ENCODE measurements around the gene PPP1R8. TPM values are rescaled to one million over a fixed set of nuclear protein-coding genes. Genes with fewer than 3 reads are reported as not detected.
A peak's percentile ranks its signal among the peaks of the same experiment; 100 is the strongest.

PPP1R8 gene
- total RNA-seq, 1 donor from 2014 or later, result 39.7 TPM

DNA sequence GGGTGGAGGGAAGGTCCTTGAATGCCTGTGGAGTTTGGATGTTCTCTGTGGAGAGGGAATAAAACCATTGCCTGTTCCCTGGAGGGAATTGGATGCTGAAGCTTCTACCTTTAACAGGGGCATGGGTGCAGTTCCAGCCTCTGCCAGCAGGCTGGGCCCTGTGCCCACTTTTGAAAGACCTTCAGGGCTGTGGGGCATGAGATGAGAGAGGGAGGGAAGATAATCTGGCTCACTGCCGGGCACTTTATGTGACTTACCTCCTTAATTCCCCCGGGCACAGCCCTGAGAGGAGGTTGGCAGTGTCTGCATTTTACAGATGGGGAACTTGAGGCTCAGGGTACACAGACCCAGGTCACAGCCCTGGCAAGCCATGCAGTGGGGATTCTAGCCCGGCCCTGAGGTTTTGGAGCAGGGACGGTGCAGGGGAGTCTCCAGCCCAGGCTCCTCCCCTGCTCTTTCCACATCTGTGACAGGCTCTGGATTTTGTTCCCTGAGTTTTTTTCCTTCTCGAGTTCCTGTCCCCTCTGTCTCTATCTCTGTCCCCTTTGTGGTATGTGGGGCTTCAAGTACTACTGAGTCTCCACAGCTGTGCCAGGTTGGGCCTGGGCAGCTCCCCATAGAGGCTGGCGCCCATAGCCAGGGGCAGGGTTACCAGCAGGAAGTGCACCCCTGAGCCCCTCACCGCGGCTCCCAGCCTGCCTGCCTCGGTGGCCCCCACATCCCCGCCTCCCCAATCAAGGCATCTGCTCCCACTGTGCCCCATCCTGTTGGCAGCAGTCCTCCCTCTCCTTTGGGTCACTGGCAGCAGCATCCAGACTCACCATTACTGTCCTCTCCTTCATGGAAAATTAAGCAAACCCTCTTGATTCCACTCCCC, 27.7 kb downstream of the PPP1R8 start:
- TF ChIP-seq, protein P1, sequence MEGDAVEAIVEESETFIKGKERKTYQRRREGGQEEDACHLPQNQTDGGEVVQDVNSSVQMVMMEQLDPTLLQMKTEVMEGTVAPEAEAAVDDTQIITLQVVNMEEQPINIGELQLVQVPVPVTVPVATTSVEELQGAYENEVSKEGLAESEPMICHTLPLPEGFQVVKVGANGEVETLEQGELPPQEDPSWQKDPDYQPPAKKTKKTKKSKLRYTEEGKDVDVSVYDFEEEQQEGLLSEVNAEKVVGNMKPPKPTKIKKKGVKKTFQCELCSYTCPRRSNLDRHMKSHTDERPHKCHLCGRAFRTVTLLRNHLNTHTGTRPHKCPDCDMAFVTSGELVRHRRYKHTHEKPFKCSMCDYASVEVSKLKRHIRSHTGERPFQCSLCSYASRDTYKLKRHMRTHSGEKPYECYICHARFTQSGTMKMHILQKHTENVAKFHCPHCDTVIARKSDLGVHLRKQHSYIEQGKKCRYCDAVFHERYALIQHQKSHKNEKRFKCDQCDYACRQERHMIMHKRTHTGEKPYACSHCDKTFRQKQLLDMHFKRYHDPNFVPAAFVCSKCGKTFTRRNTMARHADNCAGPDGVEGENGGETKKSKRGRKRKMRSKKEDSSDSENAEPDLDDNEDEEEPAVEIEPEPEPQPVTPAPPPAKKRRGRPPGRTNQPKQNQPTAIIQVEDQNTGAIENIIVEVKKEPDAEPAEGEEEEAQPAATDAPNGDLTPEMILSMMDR (IDR thresholded peaks at IDR 0.05), result peak; percentile 97
- peaks cover 10% of the 10 kb centered on the region for H3K4me1 Mint-ChIP-seq (ENCODE audit: low read depth)
- no peak overlapping the region for H3K27ac Mint-ChIP-seq (ENCODE audit: unreplicated experiment)
- DNase-seq (ENCODE audit: low spot score), result peak; percentile 89
- H3K9me3 Mint-ChIP-seq (ENCODE audit: low read depth), result no peaks in the 10 kb centered on the region
- H3K36me3 Mint-ChIP-seq (ENCODE audit: low read depth), result no peaks in the 10 kb centered on the region
- H3K27me3 Mint-ChIP-seq (ENCODE audit: low read depth), result no peaks in the 10 kb centered on the region
- H3K4me3 Mint-ChIP-seq (ENCODE audit: unreplicated experiment), result no peak overlapping the region

GRCh38 chr1:27858949-27859576, 28.5 kb downstream of the PPP1R8 start:
- H3K4me3 Mint-ChIP-seq (ENCODE audit: unreplicated experiment), result no peak overlapping the region
- peak; percentile 68 for DNase-seq (ENCODE audit: low spot score)
- no peaks in the 10 kb centered on the region for H3K36me3 Mint-ChIP-seq (ENCODE audit: low read depth)
- no peak overlapping the region for H3K27ac Mint-ChIP-seq (ENCODE audit: unreplicated experiment)
- peaks cover 12% of the 10 kb centered on the region for H3K4me1 Mint-ChIP-seq (ENCODE audit: low read depth)
- no peaks in the 10 kb centered on the region for H3K9me3 Mint-ChIP-seq (ENCODE audit: low read depth)
- H3K27me3 Mint-ChIP-seq (ENCODE audit: low read depth), result no peaks in the 10 kb centered on the region
- TF ChIP-seq, protein P1 (IDR thresholded peaks at IDR 0.05), result no peak

DNA sequence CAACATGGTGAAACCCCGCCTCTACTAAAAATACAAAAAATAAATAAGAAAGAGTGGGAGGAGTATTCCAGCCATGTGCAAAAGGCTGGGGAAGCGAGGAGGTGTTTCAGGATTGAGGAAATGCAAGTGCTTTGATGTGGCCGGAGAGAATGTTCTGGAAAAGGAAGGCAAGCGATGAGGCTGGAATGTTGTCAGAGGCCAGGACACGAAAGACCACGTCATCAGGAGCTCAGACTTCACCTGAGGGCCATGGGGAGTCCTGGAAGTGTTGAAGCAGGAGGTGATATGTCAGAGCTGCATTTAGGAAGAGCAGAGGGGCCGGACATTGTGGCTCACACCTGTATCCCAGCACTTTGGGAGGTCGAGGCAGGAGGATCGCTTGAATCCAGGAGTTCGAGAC, 30.9 kb downstream of the PPP1R8 start:
- Mint-ChIP-seq H3K36me3 (ENCODE audit: low read depth) (no peaks in the 10 kb centered on the region), H3K27ac (ENCODE audit: unreplicated experiment) (no peak overlapping the region), H3K27me3 (ENCODE audit: low read depth) (no peaks in the 10 kb centered on the region), H3K4me3 (ENCODE audit: unreplicated experiment) (no peak overlapping the region), H3K9me3 (ENCODE audit: low read depth) (no peaks in the 10 kb centered on the region), H3K4me1 (ENCODE audit: low read depth) (peaks cover 14% of the 10 kb centered on the region)
- DNase-seq (ENCODE audit: low spot score), result peak; percentile 24
- TF ChIP-seq, protein P1 (IDR thresholded peaks at IDR 0.05), result no peak

DNA sequence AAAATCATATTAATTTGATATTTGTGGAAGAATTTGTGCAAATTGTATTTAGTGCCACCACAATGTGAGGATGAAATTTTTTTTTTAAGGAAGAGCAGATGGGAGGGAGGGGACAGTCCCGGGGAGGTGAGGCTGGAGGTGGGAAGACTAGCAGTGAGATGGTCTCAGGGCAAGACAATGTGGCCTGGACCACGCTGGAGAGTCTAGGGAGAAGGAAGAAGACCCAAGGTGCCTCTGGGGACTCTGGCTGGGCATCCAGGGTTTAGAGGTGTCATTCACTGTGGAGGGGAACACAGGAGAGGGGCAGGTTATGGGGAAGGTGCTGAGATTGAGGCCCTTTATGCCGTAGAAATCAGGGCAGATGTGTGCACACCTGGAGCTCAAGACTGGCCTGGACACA, 31.4 kb downstream of the PPP1R8 start:
- H3K4me1 Mint-ChIP-seq (ENCODE audit: low read depth), result peaks cover 14% of the 10 kb centered on the region
- H3K9me3 Mint-ChIP-seq (ENCODE audit: low read depth), result no peaks in the 10 kb centered on the region
- peak; percentile 54 for DNase-seq (ENCODE audit: low spot score)
- no peak overlapping the region for H3K4me3 Mint-ChIP-seq (ENCODE audit: unreplicated experiment)
- H3K27me3 Mint-ChIP-seq (ENCODE audit: low read depth), result no peaks in the 10 kb centered on the region
- no peak overlapping the region for H3K27ac Mint-ChIP-seq (ENCODE audit: unreplicated experiment)
- H3K36me3 Mint-ChIP-seq (ENCODE audit: low read depth), result no peaks in the 10 kb centered on the region
- TF ChIP-seq, protein P1 (IDR thresholded peaks at IDR 0.05), result no peak

GRCh38 chr1:27862671-27863537, 32.3 kb downstream of the PPP1R8 start:
- Mint-ChIP-seq H3K27ac (ENCODE audit: unreplicated experiment) (peak overlapping the region; percentile 78), H3K9me3 (ENCODE audit: low read depth) (no peaks in the 10 kb centered on the region), H3K36me3 (ENCODE audit: low read depth) (no peaks in the 10 kb centered on the region), H3K4me1 (ENCODE audit: low read depth) (peaks cover 13% of the 10 kb centered on the region), H3K4me3 (ENCODE audit: unreplicated experiment) (no peak overlapping the region), H3K27me3 (ENCODE audit: low read depth) (no peaks in the 10 kb centered on the region)
- TF ChIP-seq, protein P1 (IDR thresholded peaks at IDR 0.05), result no peak
- peak; percentile 58 for DNase-seq (ENCODE audit: low spot score)
